GM12801 (cell line): ENCODE measurements around the gene FBXO11.

Source experiments
- TF ChIP-seq, protein P1 (sequence below): IDR thresholded peaks from one replicate; pipeline ENCODE4 v1.5.1; 2011; ENCODE audit warnings: control low read depth; ENCODE audit not compliant: insufficient read length; ENCODE audit errors: extremely low read depth

Gene FBXO11

DNA sequence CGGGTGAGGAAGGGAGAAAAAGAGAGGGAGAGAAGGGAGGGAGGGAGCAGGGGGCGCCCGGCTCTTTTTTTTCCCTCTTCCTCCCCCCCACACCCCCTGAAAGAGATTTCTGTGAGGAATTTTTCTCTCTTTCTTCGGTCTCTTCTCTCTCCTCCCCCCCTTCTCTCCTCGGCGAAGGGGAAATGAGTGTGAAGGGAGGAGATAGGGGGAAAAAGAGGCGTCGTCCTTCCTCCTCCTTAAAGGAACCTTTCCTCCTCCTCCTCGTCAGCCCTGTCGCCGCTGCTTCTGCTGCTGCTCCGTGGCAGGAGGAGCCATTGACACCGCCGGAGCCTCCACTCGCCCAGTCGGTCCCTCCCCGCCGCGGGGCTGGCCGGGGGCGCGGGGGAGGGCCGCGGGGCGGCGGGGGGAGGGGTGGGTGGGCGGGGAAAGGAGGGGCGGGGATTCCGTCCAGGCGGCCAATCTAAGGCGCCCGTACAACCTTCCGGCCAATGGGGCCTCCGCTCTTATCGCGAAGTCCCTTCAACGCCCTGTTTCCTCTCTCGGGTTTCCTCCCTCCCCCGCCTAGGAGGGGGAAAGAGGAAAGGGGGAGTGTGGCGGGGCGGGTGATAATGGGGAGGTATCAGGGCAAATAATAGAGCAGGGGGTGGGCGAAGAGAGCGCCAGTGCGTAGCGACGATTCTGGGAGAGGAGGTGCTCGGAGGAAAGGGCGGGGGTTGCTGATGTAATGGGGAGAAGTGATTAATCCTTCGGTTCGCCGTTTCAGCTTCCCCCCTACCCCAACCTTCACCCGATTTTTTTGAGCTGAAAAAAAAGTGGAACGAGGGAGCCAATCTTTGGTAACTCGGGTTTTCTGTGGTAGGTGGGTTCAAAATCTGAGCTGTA lies at the start of gene FBXO11:
TSS of gene FBXO11 (minus strand) at position 342 of the 882 bp plus-strand sequence. CDS start 778 bp downstream, outside the sequence.
- TF ChIP-seq, protein P1, sequence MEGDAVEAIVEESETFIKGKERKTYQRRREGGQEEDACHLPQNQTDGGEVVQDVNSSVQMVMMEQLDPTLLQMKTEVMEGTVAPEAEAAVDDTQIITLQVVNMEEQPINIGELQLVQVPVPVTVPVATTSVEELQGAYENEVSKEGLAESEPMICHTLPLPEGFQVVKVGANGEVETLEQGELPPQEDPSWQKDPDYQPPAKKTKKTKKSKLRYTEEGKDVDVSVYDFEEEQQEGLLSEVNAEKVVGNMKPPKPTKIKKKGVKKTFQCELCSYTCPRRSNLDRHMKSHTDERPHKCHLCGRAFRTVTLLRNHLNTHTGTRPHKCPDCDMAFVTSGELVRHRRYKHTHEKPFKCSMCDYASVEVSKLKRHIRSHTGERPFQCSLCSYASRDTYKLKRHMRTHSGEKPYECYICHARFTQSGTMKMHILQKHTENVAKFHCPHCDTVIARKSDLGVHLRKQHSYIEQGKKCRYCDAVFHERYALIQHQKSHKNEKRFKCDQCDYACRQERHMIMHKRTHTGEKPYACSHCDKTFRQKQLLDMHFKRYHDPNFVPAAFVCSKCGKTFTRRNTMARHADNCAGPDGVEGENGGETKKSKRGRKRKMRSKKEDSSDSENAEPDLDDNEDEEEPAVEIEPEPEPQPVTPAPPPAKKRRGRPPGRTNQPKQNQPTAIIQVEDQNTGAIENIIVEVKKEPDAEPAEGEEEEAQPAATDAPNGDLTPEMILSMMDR = no peak

DNA sequence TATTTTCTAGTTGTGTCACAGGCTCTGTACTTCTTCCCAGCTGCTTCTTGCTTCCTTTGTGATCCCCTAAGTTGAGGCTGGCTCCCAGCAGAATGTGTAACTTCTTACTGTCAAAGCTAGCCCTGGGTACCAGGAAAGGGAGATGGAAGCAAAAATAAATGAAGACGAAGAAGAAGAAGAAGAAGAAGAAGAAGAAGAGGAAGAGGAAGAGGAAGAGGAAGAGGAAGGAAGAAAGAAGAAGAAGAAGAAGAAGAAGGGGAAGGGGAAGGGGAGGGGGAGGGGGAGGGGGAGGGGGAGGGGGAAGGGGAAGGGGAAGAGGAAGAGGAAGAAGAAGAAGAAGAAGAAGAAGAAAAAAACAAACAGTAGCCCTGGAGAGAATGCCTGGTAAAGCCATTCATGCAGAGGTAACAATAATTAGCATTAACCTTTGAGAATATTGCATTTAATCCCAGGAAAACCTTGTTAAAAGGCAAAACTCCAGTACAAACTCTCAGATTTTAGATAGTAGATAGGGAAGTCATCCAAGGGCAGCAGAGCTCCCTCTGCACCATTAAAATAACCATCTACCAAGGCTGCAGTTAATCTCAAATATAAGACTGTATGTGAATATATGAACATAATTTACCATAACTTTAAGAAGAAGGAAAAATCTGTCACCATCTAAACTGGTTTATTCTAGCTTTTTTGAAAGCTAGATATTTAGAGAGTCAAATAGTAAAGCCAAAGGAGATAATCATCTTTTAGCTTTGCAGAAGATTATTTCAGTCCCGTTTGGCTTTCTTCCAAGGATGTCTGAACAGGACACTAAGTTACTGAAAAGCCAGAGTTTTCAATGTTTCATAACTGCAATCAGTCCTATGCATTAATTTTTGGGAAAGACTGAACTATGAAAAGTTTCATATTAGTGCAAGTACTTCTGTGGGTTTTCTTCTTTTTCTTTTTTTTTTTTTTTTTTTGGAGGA lies 44.3 kb upstream of the FBXO11 start:
- TF ChIP-seq, protein P1 = no peak

DNA sequence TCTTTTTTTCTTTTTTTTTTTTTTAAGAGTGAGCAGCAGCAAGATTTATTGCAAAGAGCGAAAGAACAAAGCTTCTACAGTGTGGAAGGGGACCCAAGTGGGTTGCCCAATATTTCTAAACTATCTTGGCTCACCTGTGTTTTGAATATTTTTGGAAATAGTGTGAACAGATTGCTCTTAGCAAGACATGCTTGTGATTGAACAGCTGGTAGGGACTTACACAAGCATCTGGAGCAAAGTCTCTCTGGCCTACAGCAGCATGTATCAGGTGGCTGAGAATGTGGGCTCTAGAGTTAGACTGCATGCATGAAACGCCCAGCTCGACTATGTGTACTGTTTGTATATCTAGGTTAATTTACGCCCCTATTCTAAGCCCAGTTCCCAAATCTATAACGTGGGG lies 40.3 kb upstream of the FBXO11 start:
- TF ChIP-seq, protein P1 = no peak

DNA sequence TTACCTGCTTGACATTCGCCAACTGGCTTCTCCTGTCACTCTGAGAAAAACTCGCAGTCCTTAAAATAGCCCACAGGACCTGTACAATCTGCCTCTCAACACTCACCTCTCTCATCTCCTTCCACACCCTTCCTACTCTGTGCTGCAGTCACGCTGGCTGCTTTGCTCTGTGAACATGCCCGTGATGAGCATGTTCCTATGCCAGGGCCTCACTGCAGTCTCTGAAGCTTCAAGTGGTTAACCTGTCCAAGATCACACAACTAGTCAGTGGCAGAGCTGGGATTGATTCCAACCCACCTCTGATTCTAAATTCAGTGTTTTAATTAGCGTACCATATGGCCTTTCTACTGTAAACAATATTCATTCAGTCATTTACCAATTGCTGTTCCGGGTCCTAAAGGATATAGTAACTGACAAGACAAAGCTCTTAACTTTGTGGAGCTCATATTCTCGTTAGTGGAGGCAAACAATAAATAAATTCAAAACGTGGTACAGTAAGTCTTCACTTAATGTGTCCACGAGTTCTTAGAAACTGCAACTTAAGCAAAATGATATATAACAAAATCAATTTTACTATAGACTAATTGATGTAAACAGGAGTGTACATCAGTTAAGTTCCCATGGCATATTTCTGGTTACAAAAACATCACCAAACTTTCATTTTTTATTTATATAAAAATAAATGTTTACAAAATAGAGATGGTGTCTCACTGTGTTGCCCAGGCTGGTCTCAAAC lies 38.9 kb upstream of the FBXO11 start:
- TF ChIP-seq, protein P1 = no peak

DNA sequence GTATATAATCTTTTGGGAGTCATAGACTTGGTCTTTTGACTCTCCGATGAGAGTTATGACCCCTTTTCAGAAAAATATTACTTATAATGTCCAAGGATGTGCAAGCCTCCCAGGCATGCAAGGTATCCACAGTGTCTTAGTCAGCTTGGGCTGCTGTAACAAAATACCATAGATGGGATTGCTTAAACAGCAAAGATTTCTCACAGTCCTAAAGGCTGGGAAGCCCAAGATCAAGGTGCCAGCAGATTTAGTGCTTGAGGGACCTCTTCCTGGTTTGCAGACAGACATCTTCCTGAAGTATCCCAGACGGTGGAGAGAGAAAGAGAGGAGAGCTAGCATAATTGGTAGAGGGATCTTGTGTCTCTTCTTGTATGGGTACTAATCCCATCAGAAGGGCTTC lies 35.6 kb upstream of the FBXO11 start:
- TF ChIP-seq, protein P1 = no peak

DNA sequence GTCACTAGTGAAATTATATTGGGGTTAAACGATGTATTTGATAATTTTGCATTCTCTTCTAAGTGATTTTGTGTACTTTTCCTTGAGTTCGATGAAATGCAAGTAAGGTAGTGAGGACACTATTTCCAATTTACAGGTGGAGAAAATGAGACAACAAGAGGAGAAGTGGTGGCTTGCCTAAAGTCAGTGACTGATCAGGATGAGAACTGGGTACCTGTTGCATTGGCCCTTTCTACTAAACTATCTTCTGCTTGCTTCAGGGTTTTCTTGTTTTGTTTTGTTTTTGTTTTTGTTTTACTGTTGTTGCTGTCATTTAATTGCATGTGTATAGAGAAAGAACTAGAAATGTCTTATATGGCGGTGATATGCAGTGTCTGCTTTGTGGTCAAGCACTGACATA lies 31.4 kb upstream of the FBXO11 start:
- TF ChIP-seq, protein P1 = no peak
